CD4-positive, alpha-beta T cell (primary cell): ENCODE data around the gene LIN54. TPM values are rescaled to one million over a fixed set of nuclear protein-coding genes. Genes with fewer than 3 reads are reported as not detected.
"Not testable (repeated sequence)": the region's sequence is repeated elsewhere in the genome, so short reads cannot be mapped to it uniquely, and the experiment has no call there.

Source experiments
- ATAC-seq: fragments of 200-7000 bp; cut with Tn5 transposase; one replicate; pipeline ENCODE4 v1.10.0; 2022; ENCODE audit warnings: mild to moderate bottlenecking; ENCODE audit not compliant: poor library complexity
- CTCF ChIA-PET: fragments of 350-600 bp; sonication (Branson Sonifier 250); formaldehyde crosslinking; loops from one replicate; lab custom pipeline; 2021; ENCODE audit warnings: antibody characterized with exemption, inconsistent platforms; lab: Charles Lee
- POLR2A ChIA-PET: fragments of 350-600 bp; sonication (Branson Sonifier 250); formaldehyde crosslinking; loops from one replicate; lab custom pipeline; 2021; ENCODE audit warnings: antibody characterized with exemption, inconsistent platforms; lab: Charles Lee
- DNase-seq, 14 experiments: peaks; one replicate each; pipeline ENCODE4 v3.0.0-alpha.2; 2013 to 2020; ENCODE audit warnings: mixed read lengths in 2 of 14
- H3K27ac ChIP-seq, 2 donors: one replicate each; pipeline versions ENCODE4 v1.5.1 to v1.7.0; 2013; ENCODE audit warnings: low read length in 2 of 2, low read depth in 1 of 2, mild to moderate bottlenecking in 1 of 2
- H3K27me3 ChIP-seq, 2 experiments: 1 replicate in 1 of 2; 2 replicates in 1 of 2; pipeline versions ENCODE4 v1.6.1 to v1.7.0; 2013; ENCODE audit warnings: low read length in 2 of 2, control low read depth in 1 of 2, mild to moderate bottlenecking in 1 of 2, moderate library complexity in 1 of 2; ENCODE audit not compliant: insufficient read depth in 2 of 2, control insufficient read depth in 1 of 2
- H3K36me3 ChIP-seq: one replicate; pipeline ENCODE4 v1.6.1; 2013; ENCODE audit warnings: low read length, control low read depth; ENCODE audit not compliant: insufficient read depth
- H3K4me1 ChIP-seq: one replicate; pipeline ENCODE4 v1.6.1; 2013; ENCODE audit warnings: low read length, control low read depth; ENCODE audit not compliant: insufficient read depth
- H3K4me3 ChIP-seq: one replicate; pipeline ENCODE4 v1.5.1; 2013; ENCODE audit warnings: mild to moderate bottlenecking, low read length, moderate library complexity
- H3K9me3 ChIP-seq, 2 experiments: 1 replicate in 1 of 2; 2 replicates in 1 of 2; pipeline versions ENCODE4 v1.6.1 to v1.7.0; 2013; ENCODE audit warnings: low read length in 2 of 2, mild to moderate bottlenecking in 2 of 2, control low read depth in 1 of 2, moderate library complexity in 1 of 2; ENCODE audit not compliant: control insufficient read depth in 1 of 2, insufficient read depth in 1 of 2
- H3K27ac Mint-ChIP-seq: one replicate; pipeline ENCODE4 v1.8.0; 2020; ENCODE audit warnings: mixed read lengths
- H3K27me3 Mint-ChIP-seq: one replicate; pipeline ENCODE4 v1.8.0; 2021; ENCODE audit warnings: mixed read lengths
- H3K36me3 Mint-ChIP-seq: one replicate; pipeline ENCODE4 v1.8.0; 2021; ENCODE audit warnings: low read depth, mixed read lengths
- H3K4me1 Mint-ChIP-seq: one replicate; pipeline ENCODE4 v1.8.0; 2021; ENCODE audit warnings: low read depth, mixed read lengths
- H3K4me3 Mint-ChIP-seq: one replicate; pipeline ENCODE4 v1.8.0; 2020; ENCODE audit warnings: mild to moderate bottlenecking, mixed read lengths
- H3K9me3 Mint-ChIP-seq: one replicate; pipeline ENCODE4 v1.8.0; 2020; ENCODE audit warnings: mixed read lengths
- intact Hi-C, 2 experiments: fragments of 100-400 bp; cut with DNase I in 1 of 2; cut with micrococcal nuclease in 1 of 2; formaldehyde crosslinking; loops; one replicate each; pipeline versions ENCODE4 v1.15.1 to v1.9.0; 2023 to 2025; cut with DNase I, micrococcal nuclease
- total RNA-seq, 174 experiments: library from RNA in 2 of 174; stranded (reverse) in 2 of 174; gene quantifications; one replicate each; pipeline ENCODE4 v1.2.3 and lab custom pipeline; 2021 to 2026
- TF ChIP-seq, protein P1 (sequence below): fragments of 200-600 bp; IDR thresholded peaks from one replicate; pipeline ENCODE4 v1.8.0; 2022; ENCODE audit warnings: antibody characterized with exemption, mild to moderate bottlenecking

The LIN54 gene
- total RNA-seq, 2 experiments from 2014 or later: 11.0 to 12.1 TPM

DNA sequence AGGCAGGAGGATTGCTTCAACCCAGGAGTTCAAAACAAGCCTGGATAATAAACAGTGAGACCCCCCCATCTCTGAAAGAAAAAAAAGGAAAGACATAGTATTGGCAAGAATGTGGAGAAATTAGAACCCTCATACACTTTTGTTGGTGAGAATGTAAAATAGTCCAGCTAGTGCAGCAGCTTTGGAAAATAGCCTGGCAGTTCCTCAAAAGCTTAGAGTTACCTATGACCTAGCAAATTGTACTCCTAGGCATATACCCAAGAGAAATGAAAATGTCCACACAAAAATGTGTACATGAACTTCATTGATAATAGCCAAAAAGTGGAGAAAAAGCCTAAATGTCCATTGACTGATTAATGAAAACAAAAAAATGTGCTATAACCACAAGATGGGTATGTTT, 88.8 kb downstream of the LIN54 start:
- POLR2A ChIA-PET: interaction anchor here (1.3 kb wide), 1 partner anchor 113 kb away, joined by 3 read pairs; the partner anchor contains the start of gene COPS4

DNA sequence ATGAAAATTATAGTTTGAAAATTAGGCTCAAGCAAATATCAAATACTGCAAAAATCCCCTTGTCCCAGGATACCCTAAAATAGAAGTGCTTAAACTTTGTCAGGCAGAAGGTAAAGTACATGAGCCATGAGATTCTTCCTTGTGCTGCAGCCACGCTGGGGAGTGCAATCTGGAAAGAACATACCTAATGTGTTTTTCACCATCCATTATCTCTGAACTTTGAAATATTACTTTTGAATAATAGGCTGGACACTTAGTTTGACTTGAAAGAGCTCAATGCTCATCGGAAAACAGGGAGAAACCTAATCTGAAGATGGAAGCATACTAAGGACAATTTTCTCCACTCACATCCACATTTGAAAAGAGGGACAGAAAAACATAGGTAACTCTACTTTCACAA, 91.2 kb downstream of the LIN54 start:
- TF ChIP-seq, protein P1, sequence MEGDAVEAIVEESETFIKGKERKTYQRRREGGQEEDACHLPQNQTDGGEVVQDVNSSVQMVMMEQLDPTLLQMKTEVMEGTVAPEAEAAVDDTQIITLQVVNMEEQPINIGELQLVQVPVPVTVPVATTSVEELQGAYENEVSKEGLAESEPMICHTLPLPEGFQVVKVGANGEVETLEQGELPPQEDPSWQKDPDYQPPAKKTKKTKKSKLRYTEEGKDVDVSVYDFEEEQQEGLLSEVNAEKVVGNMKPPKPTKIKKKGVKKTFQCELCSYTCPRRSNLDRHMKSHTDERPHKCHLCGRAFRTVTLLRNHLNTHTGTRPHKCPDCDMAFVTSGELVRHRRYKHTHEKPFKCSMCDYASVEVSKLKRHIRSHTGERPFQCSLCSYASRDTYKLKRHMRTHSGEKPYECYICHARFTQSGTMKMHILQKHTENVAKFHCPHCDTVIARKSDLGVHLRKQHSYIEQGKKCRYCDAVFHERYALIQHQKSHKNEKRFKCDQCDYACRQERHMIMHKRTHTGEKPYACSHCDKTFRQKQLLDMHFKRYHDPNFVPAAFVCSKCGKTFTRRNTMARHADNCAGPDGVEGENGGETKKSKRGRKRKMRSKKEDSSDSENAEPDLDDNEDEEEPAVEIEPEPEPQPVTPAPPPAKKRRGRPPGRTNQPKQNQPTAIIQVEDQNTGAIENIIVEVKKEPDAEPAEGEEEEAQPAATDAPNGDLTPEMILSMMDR: no peak
- Histone ChIP-seq H3K27me3 (no peaks in the 10 kb centered on the region), H3K27ac (no peak overlapping the region), H3K9me3 (no peaks in the 10 kb centered on the region), H3K4me1 (no peaks in the 10 kb centered on the region), H3K4me3 (no peak overlapping the region), H3K36me3 (peaks cover 4% of the 10 kb centered on the region)
- no peak for DNase-seq
- Mint-ChIP-seq H3K27me3 (no peaks in the 10 kb centered on the region), H3K4me1 (no peaks in the 10 kb centered on the region), H3K9me3 (no peaks in the 10 kb centered on the region), H3K27ac (no peak overlapping the region), H3K36me3 (peaks cover 7% of the 10 kb centered on the region), H3K4me3 (no peak overlapping the region)
- ChIA-PET CTCF (no interaction called here), POLR2A (interaction anchor here (0.6 kb wide), 1 partner anchor 40 kb away, joined by 4 read pairs; no protein-coding TSS in a partner anchor)
- intact Hi-C loops: no loop called here
- no peak for ATAC-seq

More for the DNA sequence above, 88.8 kb downstream of the LIN54 start:
- H3K9me3 ChIP-seq: no peaks in the 10 kb centered on the region
- DNase-seq (no peak), ATAC-seq (no peak)
- no peak overlapping the region for H3K4me3 ChIP-seq
- no peaks in the 10 kb centered on the region for H3K27me3 ChIP-seq
- intact Hi-C loops: no loop called here
- Mint-ChIP-seq H3K4me3 (no peak overlapping the region), H3K9me3 (no peaks in the 10 kb centered on the region), H3K27me3 (no peaks in the 10 kb centered on the region), H3K27ac (no peak overlapping the region), H3K36me3 (no peaks in the 10 kb centered on the region), H3K4me1 (no peaks in the 10 kb centered on the region)
- no peak overlapping the region for H3K27ac ChIP-seq
- CTCF ChIA-PET: no interaction called here
- no peaks in the 10 kb centered on the region for H3K4me1 ChIP-seq
- H3K36me3 ChIP-seq: peaks cover 4% of the 10 kb centered on the region
- TF ChIP-seq, protein P1: no peak

DNA sequence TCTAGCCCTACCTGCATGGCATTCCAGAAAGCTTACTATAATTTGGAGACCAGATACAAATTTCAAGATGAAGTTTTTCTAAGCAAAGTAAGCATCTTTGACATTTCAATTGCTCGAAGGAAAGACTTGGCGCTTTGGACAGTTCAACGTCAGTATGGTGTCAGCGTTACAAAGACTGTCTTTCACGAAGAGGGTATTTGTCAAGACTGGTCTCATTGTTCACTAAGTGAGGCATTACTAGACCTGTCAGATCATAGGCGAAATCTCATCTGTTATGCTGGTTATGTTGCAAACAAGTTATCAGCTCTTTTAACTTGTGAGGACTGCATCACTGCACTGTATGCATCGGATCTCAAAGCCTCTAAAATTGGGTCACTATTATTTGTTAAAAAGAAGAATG, 92.5 kb downstream of the LIN54 start:
- Histone ChIP-seq H3K4me1 (no peaks in the 10 kb centered on the region), H3K9me3 (no peaks in the 10 kb centered on the region), H3K36me3 (peaks cover 4% of the 10 kb centered on the region), H3K4me3 (no peak overlapping the region), H3K27me3 (no peaks in the 10 kb centered on the region), H3K27ac (no peak overlapping the region)
- H3K27ac Mint-ChIP-seq: no peak overlapping the region
- no peaks in the 10 kb centered on the region for H3K4me1 Mint-ChIP-seq
- no peak for ATAC-seq
- H3K36me3 Mint-ChIP-seq: peaks cover 12% of the 10 kb centered on the region
- POLR2A ChIA-PET: no interaction called here
- CTCF ChIA-PET: no interaction called here
- intact Hi-C loops: no loop called here
- no peaks in the 10 kb centered on the region for H3K9me3 Mint-ChIP-seq
- TF ChIP-seq, protein P1: no peak
- H3K4me3 Mint-ChIP-seq: no peak overlapping the region
- DNase-seq: no peak
- no peaks in the 10 kb centered on the region for H3K27me3 Mint-ChIP-seq

DNA sequence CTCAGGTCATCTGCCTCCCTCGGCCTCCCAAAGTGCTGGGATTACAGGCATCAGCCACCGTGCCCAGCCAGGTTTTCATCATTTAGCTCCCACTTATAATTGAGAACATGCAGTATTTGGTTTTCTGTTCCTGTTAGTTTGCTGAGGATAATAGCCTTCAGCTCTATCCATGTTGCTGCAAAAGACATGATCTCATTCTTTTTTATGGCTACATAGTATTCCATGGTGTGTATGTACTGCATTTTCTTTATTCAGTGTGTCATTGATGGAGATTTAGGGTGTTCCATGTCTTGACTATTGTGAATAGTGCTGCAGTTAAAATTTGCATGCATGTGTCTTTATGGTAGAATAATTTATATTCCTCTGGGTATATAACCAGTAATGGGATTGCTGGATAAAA, 96.7 kb downstream of the LIN54 start:
- H3K36me3 ChIP-seq, H3K27me3 ChIP-seq, CTCF ChIA-PET, H3K9me3 ChIP-seq, intact Hi-C loops, H3K4me3 Mint-ChIP-seq, H3K9me3 Mint-ChIP-seq, ATAC-seq, DNase-seq, H3K27ac Mint-ChIP-seq, H3K4me1 ChIP-seq, H3K27me3 Mint-ChIP-seq, H3K4me1 Mint-ChIP-seq, POLR2A ChIA-PET, H3K27ac ChIP-seq, H3K4me3 ChIP-seq: not testable (repeated sequence)
- peaks cover 25% of the 10 kb centered on the region for H3K36me3 Mint-ChIP-seq
